Tibial nerve (tissue), 4 donors: Measurements from ENCODE around the gene EIF4A2.

ENCODE experiments used
- CTCF ChIP-seq, 5 experiments: fragments of 200-600 bp in 3 of 5; fragments of 450-650 bp in 2 of 5; sonication (generic) in 3 of 5; IDR thresholded peaks; one replicate each; pipeline ENCODE4 v1.5.1; 2016 to 2019; ENCODE audit warnings: antibody characterized with exemption in 5 of 5, mild to moderate bottlenecking in 3 of 5, moderate library complexity in 2 of 5
- EP300 ChIP-seq, 2 donors: sonication (generic); formaldehyde crosslinking; IDR thresholded peaks; one replicate each; pipeline ENCODE4 v1.6.1; 2017; ENCODE audit warnings: antibody characterized with exemption in 2 of 2, mild to moderate bottlenecking in 1 of 2
- POLR2A ChIP-seq, 2 donors: fragments of 450-650 bp; IDR thresholded peaks; one replicate each; pipeline ENCODE4 v1.6.1; 2017; ENCODE audit warnings: antibody characterized with exemption in 2 of 2, mild to moderate bottlenecking in 2 of 2, moderate library complexity in 2 of 2

- peak; percentile 65 to 77 for TF ChIP-seq POLR2A (IDR thresholded peaks at IDR 0.05)
- TF ChIP-seq CTCF (IDR thresholded peaks at IDR 0.05): peak in 1 of 5 experiments; percentile 37
- TF ChIP-seq EP300 (IDR thresholded peaks at IDR 0.05): peak in 1 of 2 donors; percentile 98
Measured at GRCh38 chr3:186783058-186783730, at the start of gene EIF4A2.
